IMR-90 (cell line): Measurements from ENCODE around the gene TMCC3. TPM values are rescaled to one million over a fixed set of nuclear protein-coding genes. Genes with fewer than 3 reads are reported as not detected.

Experiments used
- ATAC-seq: fragments of 200-7000 bp; cut with Tn5 transposase; 2 replicates; pipeline ENCODE4 v1.9.1; 2020; ENCODE audit warnings: low read depth, mild to moderate bottlenecking, moderate library complexity
- BruUV-seq: library from RNA; stranded (reverse); fragments of 400-500 nt; replicated peaks from 2 replicates; lab custom pipeline; 2021; lab: Mats Ljungman, UMichigan
- CTCF ChIA-PET: fragments of 300-600 bp; formaldehyde crosslinking; extraction: SDS; loops from one replicate; lab custom pipeline; 2021; ENCODE audit warnings: antibody characterized with exemption; lab: Yijun Ruan, JAX
- POLR2A ChIA-PET: fragments of 300-600 bp; sonication (Branson Sonifier 250); formaldehyde crosslinking; loops from one replicate; lab custom pipeline; 2022; ENCODE audit warnings: antibody characterized with exemption; ENCODE audit not compliant: unreplicated experiment; lab: Charles Lee
- DNase-seq: peaks from one replicate; pipeline ENCODE4 v3.0.0; 2013
- H2AFZ ChIP-seq: replicated peaks from 2 replicates; pipeline ENCODE3; 2013; ENCODE audit warnings: low read length, mild to moderate bottlenecking; ENCODE audit not compliant: poor library complexity
- H2AK5ac ChIP-seq: 2 replicates; pipeline ENCODE4 v1.6.1; 2013; ENCODE audit warnings: low read depth, low read length, inconsistent platforms
- H2AK9ac ChIP-seq: replicated peaks from 2 replicates; pipeline ENCODE3; 2013; ENCODE audit warnings: mild to moderate bottlenecking, low read depth, low read length, moderate library complexity; ENCODE audit not compliant: poor library complexity
- H2BK120ac ChIP-seq: 2 replicates; pipeline ENCODE4 v1.6.1; 2013; ENCODE audit warnings: low read depth, low read length, inconsistent platforms
- H2BK15ac ChIP-seq: 3 replicates; pipeline ENCODE4 v1.6.1; 2013; ENCODE audit warnings: low read depth, low read length, inconsistent platforms
- H2BK20ac ChIP-seq: 2 replicates; pipeline ENCODE4 v1.6.1; 2013; ENCODE audit warnings: low read depth, mild to moderate bottlenecking, inconsistent platforms, low read length, moderate library complexity
- H2BK5ac ChIP-seq: 2 replicates; pipeline ENCODE4 v1.6.1; 2013; ENCODE audit warnings: mild to moderate bottlenecking, low read depth, low read length, inconsistent platforms; ENCODE audit not compliant: poor library complexity, severe bottlenecking
- H3K14ac ChIP-seq: replicated peaks from 2 replicates; pipeline ENCODE4 v1.6.1; 2013; ENCODE audit warnings: low read depth, low read length, inconsistent platforms
- H3K18ac ChIP-seq: 2 replicates; pipeline ENCODE4 v1.6.1; 2013; ENCODE audit warnings: low read depth, low read length, control low read depth
- H3K23ac ChIP-seq: 2 replicates; pipeline ENCODE4 v1.6.1; 2013; ENCODE audit warnings: low read depth, low read length, inconsistent platforms
- H3K27ac ChIP-seq: 2 replicates; pipeline ENCODE4 v1.5.1; 2013; ENCODE audit warnings: mild to moderate bottlenecking, control low read depth, low read length; ENCODE audit not compliant: insufficient read depth
- H3K27me3 ChIP-seq: 2 replicates; pipeline ENCODE4 v1.6.1; 2013; ENCODE audit warnings: low read length; ENCODE audit not compliant: control insufficient read depth, insufficient read depth
- H3K36me3 ChIP-seq: 2 replicates; pipeline ENCODE4 v1.6.1; 2013; ENCODE audit warnings: low read length, mixed read lengths; ENCODE audit not compliant: control insufficient read depth, insufficient read depth
- H3K4ac ChIP-seq: 2 replicates; pipeline ENCODE4 v1.6.1; 2013; ENCODE audit warnings: low read depth, low read length, inconsistent platforms
- H3K4me1 ChIP-seq: 2 replicates; pipeline ENCODE4 v1.6.1; 2013; ENCODE audit warnings: low read length, mixed read lengths; ENCODE audit not compliant: control insufficient read depth, insufficient read depth
- H3K4me2 ChIP-seq: 2 replicates; pipeline ENCODE4 v1.6.1; 2013; ENCODE audit warnings: low read depth, mild to moderate bottlenecking, control low read depth, low read length, moderate library complexity
- H3K4me3 ChIP-seq: 2 replicates; pipeline ENCODE4 v1.5.1; 2013; ENCODE audit warnings: low read depth, mild to moderate bottlenecking, control low read depth, low read length, moderate library complexity; ENCODE audit not compliant: insufficient read depth
- H3K56ac ChIP-seq: 2 replicates; pipeline ENCODE4 v1.6.1; 2013; ENCODE audit warnings: low read length, inconsistent platforms; ENCODE audit not compliant: insufficient read depth; ENCODE audit errors: extremely low read depth
- H3K79me1 ChIP-seq, 2 experiments: 2 replicates each; pipeline ENCODE4 v1.6.1; 2013; ENCODE audit warnings: low read length in 2 of 2, inconsistent platforms in 1 of 2, low read depth in 1 of 2
- H3K9ac ChIP-seq: 2 replicates; pipeline ENCODE4 v1.6.1; 2013; ENCODE audit warnings: low read depth, low read length, control low read depth
- H3K9me1 ChIP-seq: 2 replicates; pipeline ENCODE4 v1.6.1; 2013; ENCODE audit warnings: low read length, inconsistent platforms; ENCODE audit not compliant: insufficient read depth
- H3K9me3 ChIP-seq: 2 replicates; pipeline ENCODE4 v1.6.1; 2013; ENCODE audit warnings: low read length; ENCODE audit not compliant: control insufficient read depth, insufficient read depth
- H4K20me1 ChIP-seq: 2 replicates; pipeline ENCODE4 v1.6.1; 2013; ENCODE audit warnings: low read length, inconsistent platforms; ENCODE audit not compliant: insufficient read depth
- H4K5ac ChIP-seq: 2 replicates; pipeline ENCODE4 v1.6.1; 2013; ENCODE audit warnings: mild to moderate bottlenecking, low read depth, low read length, control low read depth
- H4K8ac ChIP-seq, 2 experiments: 2 replicates each; pipeline ENCODE4 v1.6.1; 2013; ENCODE audit warnings: low read depth in 2 of 2, low read length in 2 of 2, control low read depth in 1 of 2, inconsistent platforms in 1 of 2
- H4K91ac ChIP-seq: 2 replicates; pipeline ENCODE4 v1.6.1; 2013; ENCODE audit warnings: low read depth, low read length, inconsistent platforms; ENCODE audit not compliant: insufficient read depth
- BHLHE40 ChIP-seq: fragments of 150-350 bp; IDR thresholded peaks from 2 replicates; pipeline ENCODE4 v1.6.1; 2016; ENCODE audit warnings: mild to moderate bottlenecking, low read depth, low read length
- CEBPB ChIP-seq: IDR thresholded peaks from 2 replicates; pipeline ENCODE4 v1.6.1; 2012; ENCODE audit warnings: low read depth, low read length, improper control_type of control experiment
- CHD1 ChIP-seq: IDR thresholded peaks from 2 replicates; pipeline ENCODE4 v1.6.1; 2012; ENCODE audit warnings: low read depth, low read length, improper control_type of control experiment
- FOS ChIP-seq: fragments of 150-350 bp; IDR thresholded peaks from 2 replicates; pipeline ENCODE4 v1.6.1; 2016; ENCODE audit warnings: low read depth, low read length
- MAFK ChIP-seq: IDR thresholded peaks from 2 replicates; pipeline ENCODE4 v1.6.1; 2012; ENCODE audit warnings: low read depth, low read length, improper control_type of control experiment
- MAZ ChIP-seq: IDR thresholded peaks from 2 replicates; pipeline ENCODE4 v1.6.1; 2012; ENCODE audit warnings: low read depth, mild to moderate bottlenecking, low read length, improper control_type of control experiment, moderate library complexity, borderline replicate concordance
- MXI1 ChIP-seq: IDR thresholded peaks from 2 replicates; pipeline ENCODE4 v1.6.1; 2012; ENCODE audit warnings: low read depth, mild to moderate bottlenecking, low read length, moderate library complexity, borderline replicate concordance
- NFE2L2 ChIP-seq: fragments of 150-350 bp; IDR thresholded peaks from 2 replicates; pipeline ENCODE4 v1.6.1; 2016; ENCODE audit warnings: low read depth, mild to moderate bottlenecking, low read length
- POLR2A ChIP-seq: IDR thresholded peaks from 2 replicates; pipeline ENCODE4 v1.6.1; 2012; ENCODE audit warnings: mild to moderate bottlenecking, low read depth, low read length
- RAD21 ChIP-seq: IDR thresholded peaks from 2 replicates; pipeline ENCODE4 v1.6.1; 2012; ENCODE audit warnings: low read length, improper control_type of control experiment
- RCOR1 ChIP-seq: IDR thresholded peaks from 2 replicates; pipeline ENCODE4 v1.6.1; 2012; ENCODE audit warnings: mild to moderate bottlenecking, low read length, improper control_type of control experiment; ENCODE audit not compliant: insufficient replicate concordance
- RFX5 ChIP-seq: IDR thresholded peaks from 2 replicates; pipeline ENCODE4 v1.8.0; 2012; ENCODE audit warnings: low read depth, mild to moderate bottlenecking, low read length, moderate library complexity
- SMC3 ChIP-seq: fragments of 150-350 bp; IDR thresholded peaks from 2 replicates; pipeline ENCODE4 v1.6.1; 2016; ENCODE audit warnings: low read depth, mild to moderate bottlenecking, antibody characterized with exemption, low read length, moderate library complexity
- WGBS, 2 experiments: methylation state at CpG; one replicate each; pipeline versions ENCODE4 v1.1.5 to v1.1.7; 2013; ENCODE audit warnings: missing lambda C conversion rate in 2 of 2; ENCODE audit not compliant: insufficient read length in 1 of 2; ENCODE audit errors: extremely low coverage in 2 of 2; 5-methylcytosine and 5-hydroxymethylcytosine counted together
- dilution Hi-C: fragments of 300-500 bp; cut with HindIII; formaldehyde crosslinking; loops from one replicate; pipeline ENCODE4 v1.14.3; 2018; ENCODE audit warnings: low sequenced_read_pairs; ENCODE audit not compliant: unreplicated experiment
- in situ Hi-C: fragments of 300-500 bp; cut with MboI; formaldehyde crosslinking; loops from 3 replicates; pipeline ENCODE4 v1.14.3; 2019; ENCODE audit warnings: low sequenced_read_pairs, inconsistent platforms, mixed read lengths
- intact Hi-C: fragments of 100-400 bp; cut with micrococcal nuclease; formaldehyde crosslinking; loops from 2 replicates; pipeline ENCODE4 v1.10.0; 2022
- polyA plus RNA-seq, 3 experiments: library from polyadenylated mRNA; depleted of rRNA; stranded (reverse); fragments of >200 nt; gene quantifications; 2 replicates each; pipeline ENCODE4 v1.2.3, GENCODE V29; 2012; ENCODE audit warnings: low replicate concordance in 1 of 3
- total RNA-seq: library from RNA; depleted of rRNA; stranded (reverse); fragments of >200 nt; gene quantifications from 2 replicates; pipeline ENCODE4 v1.2.3, GENCODE V29; 2012
- TF ChIP-seq, protein P1 (sequence below): fragments of 150-350 bp; IDR thresholded peaks from 2 replicates; pipeline ENCODE4 v1.6.1; 2016; ENCODE audit warnings: low read depth, mild to moderate bottlenecking, low read length, moderate library complexity, borderline replicate concordance
- TF ChIP-seq, protein P2 (sequence below): fragments of 150-350 bp; IDR thresholded peaks from 2 replicates; pipeline ENCODE4 v1.6.1; 2017; ENCODE audit warnings: mild to moderate bottlenecking, antibody characterized with exemption, low read length, low read depth
- TF ChIP-seq, protein P3 (sequence below): conservative IDR thresholded peaks from 2 replicates; pipeline ENCODE4 v1.5.1; 2012; ENCODE audit warnings: mild to moderate bottlenecking, low read depth, low read length, improper control_type of control experiment

TMCC3 gene
- total and polyA plus RNA-seq, 2 of the 4 experiments (the other 2 are of a cell fraction) = 0.14 to 0.36 TPM

DNA sequence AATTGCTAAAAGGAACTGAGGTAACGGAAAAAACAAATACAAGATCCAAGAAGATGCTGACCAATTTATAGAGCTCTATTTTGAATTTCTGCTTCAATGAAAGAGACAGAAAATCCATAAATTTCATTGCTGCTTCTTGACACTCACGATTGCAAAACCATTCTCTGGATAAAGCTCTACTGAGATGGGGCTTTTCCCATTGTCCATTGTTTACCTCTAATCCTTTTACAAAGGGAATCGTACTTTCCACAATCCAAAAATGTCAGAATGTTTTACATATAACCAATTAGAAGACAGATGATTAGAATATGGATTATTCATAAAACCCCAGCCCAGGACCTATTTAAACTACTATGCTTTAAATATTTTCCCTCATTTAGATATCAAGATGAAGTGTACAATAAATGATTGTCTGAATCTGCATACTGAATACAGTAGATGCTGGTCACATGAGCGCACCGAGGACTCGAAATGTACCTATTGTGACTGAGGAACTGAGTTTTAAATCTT is 16.7 kb upstream of the TMCC3 start:
- H2AK9ac ChIP-seq = no peak overlapping the region
- WGBS, 2 experiments = no CpG with 5 or more reads among the region's 6 CpGs
- H3K9ac ChIP-seq = no peak overlapping the region
- POLR2A ChIA-PET = no interaction called here
- H3K4ac ChIP-seq = no peak overlapping the region
- no peak overlapping the region for H3K14ac ChIP-seq
- peaks cover 1% of the 10 kb centered on the region; the same call in 1 of the 2 replicates for H3K27me3 ChIP-seq
- no peak overlapping the region for H3K56ac ChIP-seq
- H3K23ac ChIP-seq = no peak overlapping the region
- no TSS peak for BruUV-seq
- H3K36me3 ChIP-seq = no peaks in the 10 kb centered on the region
- H3K4me3 ChIP-seq = no peak overlapping the region
- H3K4me2 ChIP-seq = no peak overlapping the region
- H2AFZ ChIP-seq = no peak overlapping the region
- CTCF ChIA-PET = no interaction called here
- in situ Hi-C loops (no loop called here), dilution Hi-C loops (no loop called here), intact Hi-C loops (no loop called here)
- DNase-seq (no peak), ATAC-seq (no peak)
- H4K91ac ChIP-seq = no peak overlapping the region
- TF ChIP-seq FOS (no peak), SMC3 (no peak), MXI1 (no peak), BHLHE40 (no peak), CEBPB (no peak), CHD1 (no peak), POLR2A (no peak), RCOR1 (no peak), NFE2L2 (no peak), RAD21 (no peak), MAFK (no peak), RFX5 (no peak), MAZ (no peak)
- TF ChIP-seq, protein P1, sequence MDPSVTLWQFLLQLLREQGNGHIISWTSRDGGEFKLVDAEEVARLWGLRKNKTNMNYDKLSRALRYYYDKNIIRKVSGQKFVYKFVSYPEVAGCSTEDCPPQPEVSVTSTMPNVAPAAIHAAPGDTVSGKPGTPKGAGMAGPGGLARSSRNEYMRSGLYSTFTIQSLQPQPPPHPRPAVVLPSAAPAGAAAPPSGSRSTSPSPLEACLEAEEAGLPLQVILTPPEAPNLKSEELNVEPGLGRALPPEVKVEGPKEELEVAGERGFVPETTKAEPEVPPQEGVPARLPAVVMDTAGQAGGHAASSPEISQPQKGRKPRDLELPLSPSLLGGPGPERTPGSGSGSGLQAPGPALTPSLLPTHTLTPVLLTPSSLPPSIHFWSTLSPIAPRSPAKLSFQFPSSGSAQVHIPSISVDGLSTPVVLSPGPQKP = no peak
- TF ChIP-seq, protein P2, sequence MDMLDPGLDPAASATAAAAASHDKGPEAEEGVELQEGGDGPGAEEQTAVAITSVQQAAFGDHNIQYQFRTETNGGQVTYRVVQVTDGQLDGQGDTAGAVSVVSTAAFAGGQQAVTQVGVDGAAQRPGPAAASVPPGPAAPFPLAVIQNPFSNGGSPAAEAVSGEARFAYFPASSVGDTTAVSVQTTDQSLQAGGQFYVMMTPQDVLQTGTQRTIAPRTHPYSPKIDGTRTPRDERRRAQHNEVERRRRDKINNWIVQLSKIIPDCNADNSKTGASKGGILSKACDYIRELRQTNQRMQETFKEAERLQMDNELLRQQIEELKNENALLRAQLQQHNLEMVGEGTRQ = no peak
- TF ChIP-seq, protein P3, sequence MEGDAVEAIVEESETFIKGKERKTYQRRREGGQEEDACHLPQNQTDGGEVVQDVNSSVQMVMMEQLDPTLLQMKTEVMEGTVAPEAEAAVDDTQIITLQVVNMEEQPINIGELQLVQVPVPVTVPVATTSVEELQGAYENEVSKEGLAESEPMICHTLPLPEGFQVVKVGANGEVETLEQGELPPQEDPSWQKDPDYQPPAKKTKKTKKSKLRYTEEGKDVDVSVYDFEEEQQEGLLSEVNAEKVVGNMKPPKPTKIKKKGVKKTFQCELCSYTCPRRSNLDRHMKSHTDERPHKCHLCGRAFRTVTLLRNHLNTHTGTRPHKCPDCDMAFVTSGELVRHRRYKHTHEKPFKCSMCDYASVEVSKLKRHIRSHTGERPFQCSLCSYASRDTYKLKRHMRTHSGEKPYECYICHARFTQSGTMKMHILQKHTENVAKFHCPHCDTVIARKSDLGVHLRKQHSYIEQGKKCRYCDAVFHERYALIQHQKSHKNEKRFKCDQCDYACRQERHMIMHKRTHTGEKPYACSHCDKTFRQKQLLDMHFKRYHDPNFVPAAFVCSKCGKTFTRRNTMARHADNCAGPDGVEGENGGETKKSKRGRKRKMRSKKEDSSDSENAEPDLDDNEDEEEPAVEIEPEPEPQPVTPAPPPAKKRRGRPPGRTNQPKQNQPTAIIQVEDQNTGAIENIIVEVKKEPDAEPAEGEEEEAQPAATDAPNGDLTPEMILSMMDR = no peak
- H3K27ac ChIP-seq = no peak overlapping the region
- H2BK5ac ChIP-seq = no peak overlapping the region
- no peak overlapping the region for H2AK5ac ChIP-seq
- H3K4me1 ChIP-seq = no peaks in the 10 kb centered on the region
- H4K20me1 ChIP-seq = no peaks in the 10 kb centered on the region
- H3K9me1 ChIP-seq = no peaks in the 10 kb centered on the region
- H3K79me1 ChIP-seq = no peaks in the 10 kb centered on the region
- H2BK20ac ChIP-seq = no peak overlapping the region
- no peak overlapping the region for H2BK15ac ChIP-seq
- H3K9me3 ChIP-seq = no peaks in the 10 kb centered on the region
- no peak overlapping the region for H4K5ac ChIP-seq
- no peak overlapping the region for H4K8ac ChIP-seq
- H2BK120ac ChIP-seq = no peak overlapping the region
- no peak overlapping the region for H3K18ac ChIP-seq
